ENCODE results near the gene CRYGN. TPM values are rescaled to one million over a fixed set of nuclear protein-coding genes. Genes with fewer than 3 reads are reported as not detected.
A peak's percentile ranks its signal among the peaks of the same experiment; 100 is the strongest.

CRYGN gene
- total and polyA plus RNA-seq, 9 of the 15 experiments (the other 6 are each of a cell fraction or from before 2014, with no cell fraction given), result not detected

DNA sequence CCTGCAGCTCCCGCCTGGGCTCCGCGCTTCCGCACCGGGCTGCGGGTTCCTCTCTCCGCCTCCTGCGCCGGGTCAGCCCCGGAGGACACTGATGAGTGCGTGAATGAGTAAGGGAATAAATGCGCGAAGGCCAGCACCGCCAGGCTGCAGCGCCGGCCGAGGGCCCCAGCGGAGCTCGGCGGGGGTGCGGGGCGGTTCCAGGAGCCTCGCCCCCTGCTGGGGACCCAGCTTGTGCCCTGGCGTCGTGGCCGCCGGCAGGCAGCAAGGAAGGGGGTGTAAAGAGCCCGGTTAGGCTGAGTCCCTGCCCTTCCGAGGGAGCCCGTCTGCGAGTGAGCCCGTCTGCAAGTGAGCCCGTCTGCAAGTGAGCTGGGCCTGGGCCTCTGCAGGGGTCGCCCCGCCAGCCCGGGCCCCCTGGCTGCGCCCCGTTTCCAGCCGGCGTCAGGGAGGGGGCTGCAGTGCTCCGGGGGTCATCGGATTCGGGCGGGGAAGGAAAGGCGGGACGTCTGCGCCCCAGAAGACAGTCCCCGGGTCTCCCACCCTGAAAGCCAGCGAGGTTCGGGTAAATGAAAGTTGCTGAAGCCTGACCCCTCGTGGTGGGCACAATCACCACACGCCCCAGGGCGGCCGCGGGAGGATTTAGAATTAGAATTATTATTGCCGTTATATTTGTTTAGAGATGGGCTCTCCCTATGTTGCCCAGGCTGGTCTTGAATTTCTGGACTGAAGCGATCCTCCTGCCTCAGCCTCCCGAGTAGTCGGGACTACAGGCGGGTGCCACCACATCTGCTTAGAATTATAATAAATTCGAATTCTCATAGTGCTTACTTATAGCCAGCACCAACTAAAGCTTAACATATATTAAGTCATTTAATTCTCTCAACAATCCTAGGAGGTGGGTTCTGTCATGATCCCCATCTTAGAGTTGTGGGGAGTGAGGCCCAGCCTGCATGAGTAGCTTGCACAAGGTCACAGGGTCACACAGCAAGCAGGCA lies 8.6 kb upstream of the CRYGN start:
- intact Hi-C loops (cut with micrococcal nuclease), result loop anchor here (1.0 to 10.0 kb wide), 4 partner anchors 36 to 133 kb away; partner anchors contain the start of gene WDR86
- H3K9me1 ChIP-seq (ENCODE audit: control insufficient read depth, insufficient read depth, low read length), result no peaks in the 10 kb centered on the region
- ChIA-PET CTCF (ENCODE audit: low intra/inter-chr PET ratio) (interaction anchor here (0.5 to 6.0 kb wide), 10 partner anchors 15 to 325 kb away, joined by 3 to 75 read pairs (median 4); no protein-coding TSS in a partner anchor), POLR2A (interaction anchor here (0.6 to 1.2 kb wide), 7 partner anchors 15 to 281 kb away, joined by 3 to 4 read pairs (median 3); no protein-coding TSS in a partner anchor)
- no TSS peak for BruUV-seq (replicated peaks)
- peak overlapping the region; percentile 39 to 87; a peak in 3 of 4 replicates for H3K9ac ChIP-seq (ENCODE audit: insufficient read depth in 1 of 2, low read depth in 2 of 2, low read length in 2 of 2)
- in situ Hi-C loops (cut with MboI), result loop anchor here (5.0 kb wide), 2 partner anchors 91 to 131 kb away; no protein-coding TSS in a partner anchor
- DNase-seq (ENCODE audit: extremely low read depth in 1 of 4, low spot score in 3 of 4) (peak; percentile 81 to 92 (median 88)), ATAC-seq (peak; percentile 93), FAIRE-seq (peak; percentile 70)
- H3K9me3 ChIP-seq (replicated peaks; ENCODE audit: control insufficient read depth, insufficient read depth, low read depth, low read length), result no peaks in the 10 kb centered on the region
- WGBS (ENCODE audit: insufficient coverage, low coverage, missing lambda C conversion rate), result 25% methylated on average over 58 of the region's 61 CpGs
- no peaks in the 10 kb centered on the region for H3K79me2 ChIP-seq (ENCODE audit: control insufficient read depth, insufficient read depth, low read length)
- peak overlapping the region; percentile 40 for H3K4me2 ChIP-seq (ENCODE audit: insufficient read depth, low read length)
- peak overlapping the region; percentile 27 for H3K4me3 ChIP-seq
- no peak overlapping the region for H3K27ac ChIP-seq (ENCODE audit: extremely low read depth, low read depth, low read length)
- no peaks in the 10 kb centered on the region for H3K36me3 ChIP-seq (ENCODE audit: control insufficient read depth, insufficient read depth, low read length)
- H3K27me3 ChIP-seq (ENCODE audit: control insufficient read depth in 2 of 2, insufficient read depth in 2 of 2, low read length in 2 of 2), result peaks cover 37 to 40% of the 10 kb centered on the region in 2 experiments
- H2AFZ ChIP-seq (ENCODE audit: low read depth, low read length), result peak overlapping the region; percentile 91
- peaks cover 6% of the 10 kb centered on the region; the same call in 1 of the 2 replicates for H4K20me1 ChIP-seq (replicated peaks; ENCODE audit: control insufficient read depth, insufficient read depth, low read length)
- peaks cover 0 to 24% of the 10 kb centered on the region in 2 experiments; a peak in 2 of 5 replicates for H3K4me1 ChIP-seq (replicated peaks in 1 of 2; ENCODE audit: control insufficient read depth in 2 of 2, insufficient read depth in 2 of 2, low read length in 2 of 2)
- TF ChIP-seq RERE (CRISPR knock-in tag; IDR thresholded peaks at IDR 0.05; ENCODE audit: borderline replicate concordance), result 0 out of 2 replicates have a peak, but pooled peaks have one; percentile 82
- TF ChIP-seq ZBTB9 (CRISPR knock-in tag; IDR thresholded peaks at IDR 0.05), result no peak
- TF ChIP-seq, protein P1, sequence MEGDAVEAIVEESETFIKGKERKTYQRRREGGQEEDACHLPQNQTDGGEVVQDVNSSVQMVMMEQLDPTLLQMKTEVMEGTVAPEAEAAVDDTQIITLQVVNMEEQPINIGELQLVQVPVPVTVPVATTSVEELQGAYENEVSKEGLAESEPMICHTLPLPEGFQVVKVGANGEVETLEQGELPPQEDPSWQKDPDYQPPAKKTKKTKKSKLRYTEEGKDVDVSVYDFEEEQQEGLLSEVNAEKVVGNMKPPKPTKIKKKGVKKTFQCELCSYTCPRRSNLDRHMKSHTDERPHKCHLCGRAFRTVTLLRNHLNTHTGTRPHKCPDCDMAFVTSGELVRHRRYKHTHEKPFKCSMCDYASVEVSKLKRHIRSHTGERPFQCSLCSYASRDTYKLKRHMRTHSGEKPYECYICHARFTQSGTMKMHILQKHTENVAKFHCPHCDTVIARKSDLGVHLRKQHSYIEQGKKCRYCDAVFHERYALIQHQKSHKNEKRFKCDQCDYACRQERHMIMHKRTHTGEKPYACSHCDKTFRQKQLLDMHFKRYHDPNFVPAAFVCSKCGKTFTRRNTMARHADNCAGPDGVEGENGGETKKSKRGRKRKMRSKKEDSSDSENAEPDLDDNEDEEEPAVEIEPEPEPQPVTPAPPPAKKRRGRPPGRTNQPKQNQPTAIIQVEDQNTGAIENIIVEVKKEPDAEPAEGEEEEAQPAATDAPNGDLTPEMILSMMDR (IDR thresholded peaks at IDR 0.05 in 2 of 3, conservative IDR thresholded peaks at IDR 0.05 in 1 of 3; ENCODE audit: insufficient read depth in 2 of 3, low read depth in 1 of 3, low read length in 3 of 3), result peak; percentile 94 to 96 (median 95)
- TF ChIP-seq, protein P2, sequence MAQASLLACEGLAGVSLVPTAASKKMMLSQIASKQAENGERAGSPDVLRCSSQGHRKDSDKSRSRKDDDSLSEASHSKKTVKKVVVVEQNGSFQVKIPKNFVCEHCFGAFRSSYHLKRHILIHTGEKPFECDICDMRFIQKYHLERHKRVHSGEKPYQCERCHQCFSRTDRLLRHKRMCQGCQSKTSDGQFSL (CRISPR knock-in tag; IDR thresholded peaks at IDR 0.05), result peak; percentile 66; the same call in 1 of the 2 replicates
- TF ChIP-seq, protein P2 (tag; IDR thresholded peaks at IDR 0.05), result no peak
- TF ChIP-seq ZNF124 (CRISPR knock-in tag; IDR thresholded peaks at IDR 0.05), result no peak
